ACC112 (cell line): ENCODE results near the gene RASAL1.
"Not testable (repeated sequence)": the region's sequence is repeated elsewhere in the genome, so short reads cannot be mapped to it uniquely, and the experiment has no call there.

Source experiments
- H2AFZ ChIP-seq: fragments of 200-600 bp; sonication (generic); one replicate; pipeline ENCODE4 v1.6.0; 2017; ENCODE audit warnings: antibody characterized with exemption, low read length; ENCODE audit not compliant: unreplicated experiment
- H3K27ac ChIP-seq: fragments of 200-600 bp; sonication (generic); 2 replicates; pipeline ENCODE4 v1.5.1; 2014; ENCODE audit warnings: low read depth, mild to moderate bottlenecking, antibody characterized with exemption, low read length, moderate library complexity
- H3K27me3 ChIP-seq: fragments of 200-600 bp; sonication (generic); 2 replicates; pipeline ENCODE4 v1.6.1; 2014; ENCODE audit warnings: mild to moderate bottlenecking, antibody characterized with exemption, low read length, moderate library complexity, mixed read lengths; ENCODE audit not compliant: insufficient read depth
- H3K36me3 ChIP-seq: fragments of 200-600 bp; sonication (generic); 2 replicates; pipeline ENCODE4 v1.6.1; 2016; ENCODE audit warnings: mild to moderate bottlenecking, antibody characterized with exemption, low read length, moderate library complexity, mixed read lengths; ENCODE audit not compliant: insufficient read depth
- H3K4me1 ChIP-seq: fragments of 200-600 bp; sonication (generic); one replicate; pipeline ENCODE4 v1.6.1; 2016; ENCODE audit warnings: low read length, mixed read lengths; ENCODE audit not compliant: insufficient read depth, unreplicated experiment, control insufficient read depth
- H3K4me3 ChIP-seq: fragments of 200-600 bp; sonication (generic); 2 replicates; pipeline ENCODE4 v1.5.1; 2014; ENCODE audit warnings: mild to moderate bottlenecking, low read depth, low read length
- H3K79me2 ChIP-seq: fragments of 200-600 bp; sonication (generic); one replicate; pipeline ENCODE4 v1.6.0; 2016; ENCODE audit warnings: low read length; ENCODE audit not compliant: control insufficient read depth, unreplicated experiment, insufficient read depth

The RASAL1 gene

GRCh38 chr12:113130457-113131135, 5.0 kb downstream of the RASAL1 start:
- Histone ChIP-seq H3K36me3 (no peaks in the 10 kb centered on the region), H3K27me3 (peaks cover 24% of the 10 kb centered on the region), H3K27ac (no peak overlapping the region), H3K4me1 (no peaks in the 10 kb centered on the region), H3K79me2 (no peaks in the 10 kb centered on the region), H2AFZ (no peak overlapping the region), H3K4me3 (no peak overlapping the region)

DNA sequence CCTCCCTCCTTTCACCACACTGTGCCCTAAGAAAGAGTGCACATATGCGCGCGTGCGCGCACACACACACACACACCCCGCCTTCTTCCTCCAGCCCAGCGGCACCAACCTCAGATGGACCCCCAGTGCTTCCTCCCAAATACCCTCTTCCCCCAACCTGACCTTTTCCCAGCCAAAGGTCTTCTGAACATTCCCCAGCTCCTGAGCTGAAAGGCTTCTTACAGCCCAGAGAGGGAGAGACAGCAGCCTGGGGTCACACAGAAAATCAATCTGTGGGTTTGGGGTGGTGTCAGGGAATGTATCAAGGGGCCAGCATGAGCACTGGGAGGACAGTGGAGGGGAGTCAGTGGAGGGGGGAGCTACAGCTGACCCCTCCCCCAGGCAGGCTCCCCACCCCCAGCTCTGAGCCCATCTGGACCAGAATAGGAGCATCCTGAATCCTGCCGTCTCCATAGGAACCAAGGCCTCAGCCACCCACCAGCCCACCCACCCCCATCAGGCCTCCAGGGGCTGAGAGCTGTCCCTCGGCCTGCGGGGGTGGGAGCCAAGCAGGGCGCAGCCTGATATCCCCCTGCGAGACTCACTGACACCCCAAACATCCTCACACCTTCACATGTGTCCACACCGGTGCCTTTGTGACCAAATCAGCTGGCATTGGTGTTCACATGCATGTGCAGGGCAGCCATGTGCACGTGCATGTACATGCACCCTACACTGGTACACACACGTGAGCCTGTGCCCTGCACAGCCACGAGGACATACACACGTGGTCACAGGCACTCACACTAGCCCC, 5.7 kb downstream of the RASAL1 start:
- no peaks in the 10 kb centered on the region for H3K79me2 ChIP-seq
- peaks cover 17% of the 10 kb centered on the region for H3K27me3 ChIP-seq
- no peaks in the 10 kb centered on the region for H3K36me3 ChIP-seq
- no peak overlapping the region for H3K4me3 ChIP-seq
- no peak overlapping the region for H2AFZ ChIP-seq
- H3K27ac ChIP-seq, result no peak overlapping the region
- no peaks in the 10 kb centered on the region for H3K4me1 ChIP-seq

- Histone ChIP-seq H3K4me1 (no peaks in the 10 kb centered on the region), H3K4me3 (no peak overlapping the region), H3K27ac (no peak overlapping the region)
These were observed 6.5 kb downstream of the RASAL1 start for GRCh38 chr12:113128802-113129663.

GRCh38 chr12:113127791-113128199, 7.8 kb downstream of the RASAL1 start:
- H3K4me1 ChIP-seq, result no peaks in the 10 kb centered on the region
- peaks cover 20% of the 10 kb centered on the region for H3K27me3 ChIP-seq
- H3K36me3 ChIP-seq, result no peaks in the 10 kb centered on the region
- H2AFZ ChIP-seq, result no peak overlapping the region
- H3K79me2 ChIP-seq, result no peaks in the 10 kb centered on the region
- H3K4me3 ChIP-seq, result no peak overlapping the region
- H3K27ac ChIP-seq, result no peak overlapping the region

More at GRCh38 chr12:113128802-113129663, 6.5 kb downstream of the RASAL1 start:
- Histone ChIP-seq H2AFZ (no peak overlapping the region), H3K27me3 (peaks cover 16% of the 10 kb centered on the region), H3K79me2 (no peaks in the 10 kb centered on the region), H3K36me3 (no peaks in the 10 kb centered on the region)

DNA sequence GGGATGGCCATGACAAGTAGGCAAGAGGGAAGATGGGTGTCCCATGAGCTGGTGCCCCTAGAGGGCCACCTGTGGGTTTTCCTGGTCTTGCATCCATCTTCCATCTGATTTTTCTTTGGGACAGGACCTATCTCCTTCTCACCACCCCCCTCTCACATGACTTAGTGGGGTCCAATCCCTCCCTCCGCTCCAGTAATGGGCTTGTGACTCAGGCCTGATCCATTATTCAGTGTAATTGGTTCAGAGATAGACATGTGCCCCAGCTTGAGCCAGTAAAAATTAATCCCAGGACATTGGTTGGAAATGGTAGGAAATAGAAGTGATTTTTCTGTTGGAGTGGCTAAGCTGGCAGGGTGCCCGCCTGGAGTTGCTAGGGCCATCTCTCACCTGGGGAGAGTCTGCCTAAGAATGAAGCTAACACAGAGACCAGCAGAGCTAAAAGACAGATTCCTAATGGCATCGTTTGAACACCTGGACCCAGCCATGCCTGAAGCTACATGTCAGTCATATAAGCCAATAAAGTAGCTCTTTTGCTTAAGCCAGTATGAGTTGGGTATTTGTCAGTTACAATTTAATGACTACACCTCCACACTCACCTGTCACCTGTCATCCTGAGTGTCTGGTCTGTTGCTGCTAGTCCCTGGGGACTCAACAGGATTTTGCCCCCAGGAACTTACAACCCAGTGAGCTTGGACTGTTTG, 14.7 kb downstream of the RASAL1 start:
- Histone ChIP-seq H3K27me3 (peaks cover 41% of the 10 kb centered on the region), H3K79me2 (no peaks in the 10 kb centered on the region), H3K36me3 (no peaks in the 10 kb centered on the region), H2AFZ (no peak overlapping the region), H3K27ac (no peak overlapping the region), H3K4me1 (no peaks in the 10 kb centered on the region), H3K4me3 (no peak overlapping the region)

DNA sequence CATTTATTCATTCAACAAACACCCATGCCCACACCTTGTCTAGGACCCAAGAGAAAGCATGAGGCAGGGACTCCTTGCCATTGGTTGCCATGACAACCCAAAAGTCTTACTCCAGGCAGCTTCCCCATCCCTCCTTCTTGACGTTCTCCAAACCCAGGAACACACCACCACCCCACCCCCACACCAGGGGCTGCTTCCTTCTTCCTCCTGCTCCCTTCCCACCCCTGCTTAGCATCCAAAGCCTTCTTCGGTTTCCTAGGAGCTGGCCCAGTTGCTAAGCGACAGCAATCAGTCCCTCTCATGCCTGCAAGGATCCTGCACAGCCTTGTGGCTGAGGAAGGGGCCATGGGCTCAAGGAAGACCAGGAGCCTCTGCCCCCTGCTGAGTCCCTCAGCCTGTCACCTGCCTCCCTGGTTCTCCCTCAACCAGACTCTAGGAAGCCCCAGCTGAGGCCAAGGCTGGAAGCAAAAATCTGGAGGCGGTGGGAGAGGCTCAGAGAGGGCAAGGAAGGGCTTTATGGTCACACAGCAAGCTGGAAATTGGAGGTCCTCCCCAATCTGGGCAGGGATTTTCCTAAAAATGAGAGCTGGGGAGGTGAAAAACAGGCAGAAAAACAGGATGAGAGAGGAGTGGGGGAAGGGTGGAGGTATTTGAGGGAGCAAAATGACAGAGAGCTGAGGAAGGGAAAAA, 15.4 kb downstream of the RASAL1 start:
- H3K79me2 ChIP-seq, result no peaks in the 10 kb centered on the region
- no peak overlapping the region for H3K4me3 ChIP-seq
- no peaks in the 10 kb centered on the region for H3K4me1 ChIP-seq
- no peaks in the 10 kb centered on the region for H3K36me3 ChIP-seq
- no peak overlapping the region for H3K27ac ChIP-seq
- peaks cover 41% of the 10 kb centered on the region for H3K27me3 ChIP-seq
- no peak overlapping the region for H2AFZ ChIP-seq

DNA sequence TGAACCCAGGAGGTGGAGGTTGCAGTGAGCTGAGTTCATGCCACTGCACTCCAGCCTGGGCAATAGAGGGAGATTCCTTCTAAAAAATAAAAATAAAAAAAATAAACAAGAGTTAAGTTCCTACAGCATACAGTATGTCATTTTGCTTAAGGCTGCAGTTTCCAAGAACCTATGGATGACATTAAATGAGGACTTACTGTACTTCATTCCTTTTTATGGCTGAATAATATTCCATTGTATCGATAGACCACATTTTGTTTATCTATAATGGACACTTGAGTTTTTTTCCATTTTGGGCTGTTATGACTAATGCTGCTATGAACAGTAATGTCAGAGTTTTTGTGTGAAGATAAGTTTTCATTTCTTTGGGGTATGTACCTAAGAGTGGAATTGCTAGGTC, 17.4 kb downstream of the RASAL1 start:
- Histone ChIP-seq H3K27ac (no peak overlapping the region), H3K4me1 (no peaks in the 10 kb centered on the region), H3K79me2 (no peaks in the 10 kb centered on the region), H3K27me3 (peaks cover 39% of the 10 kb centered on the region), H3K4me3 (no peak overlapping the region), H2AFZ (no peak overlapping the region), H3K36me3 (no peaks in the 10 kb centered on the region)

DNA sequence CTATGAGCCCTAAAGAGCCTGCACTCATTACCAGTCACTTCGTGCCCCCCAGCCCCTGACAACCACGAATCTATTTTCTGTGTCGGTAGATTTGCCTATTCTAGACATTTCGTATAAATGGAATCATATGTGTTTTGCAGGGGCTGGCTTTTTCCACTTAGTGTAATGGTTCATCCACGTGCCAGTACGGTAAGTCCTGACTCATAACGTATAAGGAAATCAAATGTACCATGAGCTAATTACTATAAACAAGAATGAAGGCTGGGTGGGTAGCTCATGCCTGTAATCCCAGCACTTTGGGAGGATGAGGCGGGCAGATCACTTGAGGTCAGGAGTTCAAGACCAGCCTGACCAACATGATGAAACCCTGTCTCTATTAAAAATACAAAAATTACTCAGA, 17.9 kb downstream of the RASAL1 start:
- H3K27me3 ChIP-seq, result peaks cover 35% of the 10 kb centered on the region
- H3K4me1 ChIP-seq, H3K36me3 ChIP-seq, H2AFZ ChIP-seq, H3K27ac ChIP-seq, H3K4me3 ChIP-seq, H3K79me2 ChIP-seq: not testable (repeated sequence)

GRCh38 chr12:113116875-113117274, 18.7 kb downstream of the RASAL1 start:
- no peak overlapping the region for H2AFZ ChIP-seq
- H3K27ac ChIP-seq, result no peak overlapping the region
- H3K36me3 ChIP-seq, result no peaks in the 10 kb centered on the region
- no peaks in the 10 kb centered on the region for H3K4me1 ChIP-seq
- H3K79me2 ChIP-seq, result no peaks in the 10 kb centered on the region
- peaks cover 27% of the 10 kb centered on the region for H3K27me3 ChIP-seq
- H3K4me3 ChIP-seq, result no peak overlapping the region
